Gastrocnemius medialis (tissue), 4 donors: ENCODE measurements around the gene OR4C6. TPM values are rescaled to one million over a fixed set of nuclear protein-coding genes. Genes with fewer than 3 reads are reported as not detected.

Source experiments
- ATAC-seq, 2 donors: fragments of 150-250 bp; one replicate each; pipeline ENCODE4 v1.9.1; 2016
- DNase-seq, 2 donors: peaks; one replicate each; pipeline ENCODE4 v3.0.0-alpha.2; 2019
- H3K27ac ChIP-seq, 4 donors: fragments of 200-600 bp; sonication (generic); 1 replicate in 1 of 4; 2 replicates in 3 of 4; pipeline ENCODE4 v1.5.1; 2016 to 2018; ENCODE audit warnings: mild to moderate bottlenecking in 2 of 4, moderate library complexity in 1 of 4
- H3K27me3 ChIP-seq, 3 donors: fragments of 200-600 bp; sonication (generic) in 2 of 3; 1 replicate in 1 of 3; 2 replicates in 2 of 3; pipeline versions ENCODE4 v1.5.1 to v1.6.0; 2016 to 2019; ENCODE audit warnings: mild to moderate bottlenecking in 1 of 3, moderate library complexity in 1 of 3
- H3K36me3 ChIP-seq, 2 donors: fragments of 200-600 bp; sonication (generic) in 1 of 2; one replicate each; pipeline ENCODE4 v1.5.1; 2017 to 2018
- H3K4me1 ChIP-seq, 2 donors: fragments of 200-600 bp; sonication (generic) in 1 of 2; one replicate each; pipeline ENCODE4 v1.5.1; 2016 to 2017; ENCODE audit warnings: mild to moderate bottlenecking in 2 of 2
- H3K4me3 ChIP-seq, 4 donors: fragments of 200-600 bp; sonication (generic) in 3 of 4; 1 replicate in 1 of 4; 2 replicates in 3 of 4; pipeline ENCODE4 v1.5.1; 2016 to 2019; ENCODE audit warnings: mild to moderate bottlenecking in 2 of 4
- H3K9me3 ChIP-seq, 3 donors: fragments of 200-600 bp; sonication (generic) in 2 of 3; 1 replicate in 1 of 3; 2 replicates in 2 of 3; pipeline ENCODE4 v1.5.1; 2016 to 2019
- POLR2A ChIP-seq, 2 donors: fragments of 450-650 bp; IDR thresholded peaks; one replicate each; pipeline ENCODE4 v1.6.1; 2017; ENCODE audit warnings: antibody characterized with exemption in 2 of 2, mild to moderate bottlenecking in 2 of 2, moderate library complexity in 2 of 2
- in situ Hi-C, 4 donors: fragments of 200-750 bp; cut with MboI; loops; one replicate each; pipeline versions ENCODE4 v1.15.0 to v1.8.0; 2017; ENCODE audit warnings: low sequenced_read_pairs in 4 of 4
- intact Hi-C: fragments of 100-400 bp; cut with DNase I; formaldehyde crosslinking; loops from one replicate; pipeline ENCODE4 v1.15.1; 2023; ENCODE audit warnings: low total_unique reads
- total RNA-seq, 4 donors: library from RNA; depleted of rRNA; stranded (reverse); fragments of >200 nt; gene quantifications; one replicate each; pipeline versions ENCODE4 v1.1.0 to v1.2.3, GENCODE V29; 2016
- TF ChIP-seq, protein P1 (sequence below), 5 experiments: fragments of 450-650 bp in 3 of 5; fragments of 200-600 bp in 2 of 5; sonication (generic) in 2 of 5; IDR thresholded peaks in 4 of 5; conservative IDR thresholded peaks in 1 of 5; 1 replicate in 4 of 5; 2 replicates in 1 of 5; pipeline ENCODE4 v1.5.1; 2016 to 2019; ENCODE audit warnings: antibody characterized with exemption in 5 of 5, mild to moderate bottlenecking in 3 of 5, moderate library complexity in 3 of 5

Gene OR4C6
- total RNA-seq, 4 donors from 2014 or later = not detected

DNA sequence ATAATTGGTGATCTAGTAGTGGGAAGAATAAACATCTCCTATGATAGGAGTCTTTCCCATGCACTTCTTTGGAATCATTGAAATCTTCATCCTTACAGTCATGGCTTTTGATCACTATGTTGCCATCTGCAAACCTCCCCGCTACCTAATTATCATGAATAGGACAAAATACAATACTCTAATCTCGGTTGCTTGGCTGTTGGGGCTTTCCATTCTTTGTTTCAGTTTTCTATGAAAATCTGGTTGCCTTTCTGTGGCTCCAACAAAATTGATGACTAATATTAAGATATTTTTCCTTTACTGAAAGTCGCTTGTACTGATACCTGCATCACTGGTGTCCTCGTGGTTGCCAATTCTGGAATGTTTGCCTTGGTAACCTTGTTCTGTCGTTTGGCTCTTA lies 11.9 kb downstream of the OR4C6 start:
- TF ChIP-seq, protein P1, sequence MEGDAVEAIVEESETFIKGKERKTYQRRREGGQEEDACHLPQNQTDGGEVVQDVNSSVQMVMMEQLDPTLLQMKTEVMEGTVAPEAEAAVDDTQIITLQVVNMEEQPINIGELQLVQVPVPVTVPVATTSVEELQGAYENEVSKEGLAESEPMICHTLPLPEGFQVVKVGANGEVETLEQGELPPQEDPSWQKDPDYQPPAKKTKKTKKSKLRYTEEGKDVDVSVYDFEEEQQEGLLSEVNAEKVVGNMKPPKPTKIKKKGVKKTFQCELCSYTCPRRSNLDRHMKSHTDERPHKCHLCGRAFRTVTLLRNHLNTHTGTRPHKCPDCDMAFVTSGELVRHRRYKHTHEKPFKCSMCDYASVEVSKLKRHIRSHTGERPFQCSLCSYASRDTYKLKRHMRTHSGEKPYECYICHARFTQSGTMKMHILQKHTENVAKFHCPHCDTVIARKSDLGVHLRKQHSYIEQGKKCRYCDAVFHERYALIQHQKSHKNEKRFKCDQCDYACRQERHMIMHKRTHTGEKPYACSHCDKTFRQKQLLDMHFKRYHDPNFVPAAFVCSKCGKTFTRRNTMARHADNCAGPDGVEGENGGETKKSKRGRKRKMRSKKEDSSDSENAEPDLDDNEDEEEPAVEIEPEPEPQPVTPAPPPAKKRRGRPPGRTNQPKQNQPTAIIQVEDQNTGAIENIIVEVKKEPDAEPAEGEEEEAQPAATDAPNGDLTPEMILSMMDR (IDR thresholded peaks at IDR 0.05 in 4 of 5, conservative IDR thresholded peaks at IDR 0.05 in 1 of 5) = no peak
- TF ChIP-seq POLR2A (IDR thresholded peaks at IDR 0.05) = no peak

GRCh38 chr11:55697817-55698216 lies 35.8 kb downstream of the OR4C6 start:
- no peak for DNase-seq
- no peaks in the 10 kb centered on the region for H3K36me3 ChIP-seq
- ATAC-seq = no peak
- H3K4me1 ChIP-seq = no peaks in the 10 kb centered on the region
- no peak overlapping the region for H3K27ac ChIP-seq
- in situ Hi-C loops (no loop called here), intact Hi-C loops (no loop called here)
- H3K4me3 ChIP-seq = no peak overlapping the region
- TF ChIP-seq, protein P1 (IDR thresholded peaks at IDR 0.05 in 4 of 5, conservative IDR thresholded peaks at IDR 0.05 in 1 of 5) = no peak
- TF ChIP-seq POLR2A (IDR thresholded peaks at IDR 0.05) = no peak
- no peaks in the 10 kb centered on the region for H3K27me3 ChIP-seq
- H3K9me3 ChIP-seq = no peaks in the 10 kb centered on the region

More for the DNA sequence above, 11.9 kb downstream of the OR4C6 start:
- Histone ChIP-seq H3K27me3 (no peaks in the 10 kb centered on the region), H3K4me3 (no peak overlapping the region), H3K36me3 (no peaks in the 10 kb centered on the region), H3K9me3 (no peaks in the 10 kb centered on the region), H3K4me1 (no peaks in the 10 kb centered on the region), H3K27ac (no peak overlapping the region)
- in situ Hi-C loops = no loop called here
- ATAC-seq = no peak
- intact Hi-C loops = no loop called here
- DNase-seq = no peak

DNA sequence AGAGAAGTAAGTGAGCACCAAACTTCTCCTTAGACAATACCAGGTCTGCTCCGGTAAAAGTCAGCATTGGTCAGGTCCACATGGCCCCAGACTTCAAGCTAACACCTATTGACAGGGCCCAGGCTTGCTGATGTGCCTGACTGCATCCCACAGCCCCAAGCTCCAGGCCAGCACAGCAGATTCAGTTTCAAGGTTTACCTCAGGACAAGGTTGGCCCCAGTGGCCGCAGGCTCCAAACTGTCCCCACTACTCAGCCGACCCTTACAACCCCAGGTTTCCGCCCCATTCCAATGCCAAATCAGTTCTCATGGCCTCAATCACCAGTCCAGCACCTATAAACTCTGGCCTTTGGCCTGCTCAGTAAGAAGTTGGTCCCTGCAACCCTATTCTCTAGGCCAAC lies 39.4 kb downstream of the OR4C6 start:
- no peak overlapping the region for H3K27ac ChIP-seq
- TF ChIP-seq, protein P1 (IDR thresholded peaks at IDR 0.05 in 4 of 5, conservative IDR thresholded peaks at IDR 0.05 in 1 of 5) = no peak
- no peak for TF ChIP-seq POLR2A (IDR thresholded peaks at IDR 0.05)
- H3K4me3 ChIP-seq = no peak overlapping the region
- H3K36me3 ChIP-seq = no peaks in the 10 kb centered on the region
- ATAC-seq = no peak
- in situ Hi-C loops (no loop called here), intact Hi-C loops (no loop called here)
- no peaks in the 10 kb centered on the region for H3K9me3 ChIP-seq
- DNase-seq = no peak
- no peaks in the 10 kb centered on the region for H3K4me1 ChIP-seq
- H3K27me3 ChIP-seq = no peaks in the 10 kb centered on the region

DNA sequence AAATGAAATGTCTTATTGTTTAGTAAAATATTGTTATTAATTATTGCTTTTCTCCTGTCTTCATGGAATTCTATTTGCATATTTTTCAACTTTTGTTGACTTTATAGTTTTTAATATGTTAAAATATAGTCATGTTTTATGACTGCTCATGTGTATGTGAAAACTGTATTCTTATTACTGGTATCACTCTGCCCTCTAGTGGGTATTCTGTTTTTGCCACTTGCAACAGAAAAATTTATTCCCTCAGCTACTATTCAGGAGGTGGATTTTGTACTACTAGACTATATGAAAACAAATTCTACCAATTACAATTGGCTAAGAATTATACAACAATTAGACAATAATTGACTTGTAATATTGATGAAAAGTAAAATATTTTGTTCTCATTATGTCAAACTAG lies 45.0 kb downstream of the OR4C6 start:
- DNase-seq = no peak
- Histone ChIP-seq H3K27me3 (no peaks in the 10 kb centered on the region), H3K36me3 (no peaks in the 10 kb centered on the region), H3K4me1 (no peaks in the 10 kb centered on the region), H3K4me3 (no peak overlapping the region), H3K9me3 (no peaks in the 10 kb centered on the region), H3K27ac (no peak overlapping the region)
- no peak for ATAC-seq
- TF ChIP-seq POLR2A (IDR thresholded peaks at IDR 0.05) = no peak
- TF ChIP-seq, protein P1 (IDR thresholded peaks at IDR 0.05 in 4 of 5, conservative IDR thresholded peaks at IDR 0.05 in 1 of 5) = no peak
- intact Hi-C loops = no loop called here
- in situ Hi-C loops = no loop called here
